HG03039 (cell line): ENCODE data around the gene NAXE.
"Not testable (repeated sequence)": the region's sequence is repeated elsewhere in the genome, so short reads cannot be mapped to it uniquely, and the experiment has no call there.

ENCODE experiments used
- ATAC-seq: cut with Tn5 transposase; IDR thresholded peaks from one replicate; pipeline ENCODE4 v1.9.1; 2021; ENCODE audit warnings: mild to moderate bottlenecking, moderate library complexity; ENCODE audit not compliant: unreplicated experiment

NAXE gene

GRCh38 chr1:156592158-156592909 is 758 bp downstream of the NAXE start:
- no peak for ATAC-seq

GRCh38 chr1:156592910-156593660 is 1.5 kb downstream of the NAXE start:
- ATAC-seq, result no peak

- no peak for ATAC-seq
These were observed 2.0 kb downstream of the NAXE start for GRCh38 chr1:156593661-156593989.

GRCh38 chr1:156594190-156594589 is 2.6 kb downstream of the NAXE start:
- no peak for ATAC-seq

GRCh38 chr1:156595016-156595415 is 3.4 kb downstream of the NAXE start:
- ATAC-seq, result no peak

GRCh38 chr1:156596426-156596825 is 4.8 kb downstream of the NAXE start:
- ATAC-seq, result no peak

GRCh38 chr1:156598125-156598524 is 6.5 kb downstream of the NAXE start:
- ATAC-seq, result no peak

- no peak for ATAC-seq
These were observed 7.3 kb downstream of the NAXE start for GRCh38 chr1:156598731-156599432.

GRCh38 chr1:156599811-156600210 is 8.2 kb downstream of the NAXE start:
- ATAC-seq, result no peak

- no peak for ATAC-seq
These were observed 9.2 kb downstream of the NAXE start for GRCh38 chr1:156600733-156601121.

GRCh38 chr1:156601122-156601830 is 9.7 kb downstream of the NAXE start, which contains the start of gene GPATCH4:
TSS of gene GPATCH4 (minus strand) at chr1:156601479.
- ATAC-seq, result no peak

- no peak for ATAC-seq
These were observed 10.3 kb downstream of the NAXE start for GRCh38 chr1:156601892-156602291.

- no peak for ATAC-seq
These were observed 11.0 kb downstream of the NAXE start for GRCh38 chr1:156602557-156602993.

GRCh38 chr1:156607344-156607743 is 15.8 kb downstream of the NAXE start:
- ATAC-seq, result not testable (repeated sequence)

GRCh38 chr1:156608036-156608674 is 16.6 kb downstream of the NAXE start:
- ATAC-seq, result no peak

- no peak for ATAC-seq
These were observed 17.4 kb downstream of the NAXE start for GRCh38 chr1:156608981-156609380.

- not testable (repeated sequence) for ATAC-seq
These were observed 18.5 kb downstream of the NAXE start for GRCh38 chr1:156610072-156610471.

GRCh38 chr1:156612666-156613065 is 21.1 kb downstream of the NAXE start:
- no peak for ATAC-seq

GRCh38 chr1:156615946-156616345 is 24.4 kb downstream of the NAXE start:
- ATAC-seq, result no peak

GRCh38 chr1:156616463-156616862 is 24.9 kb downstream of the NAXE start:
- ATAC-seq, result no peak
